Endothelial cell of umbilical vein (primary cell): ENCODE results near the gene TIA1.

Source experiments
- CTCF ChIP-seq, 2 donors: IDR thresholded peaks; 1 replicate in 1 of 2; 2 replicates in 1 of 2; pipeline ENCODE4 v1.5.1; 2011; ENCODE audit warnings: low read length in 2 of 2, mild to moderate bottlenecking in 2 of 2, moderate library complexity in 2 of 2, control low read depth in 1 of 2, inconsistent platforms in 1 of 2, low read depth in 1 of 2; ENCODE audit not compliant: insufficient read depth in 1 of 2; ENCODE audit errors: extremely low read depth in 1 of 2
- POLR2A ChIP-seq: IDR thresholded peaks from 2 replicates; pipeline ENCODE4 v1.6.1; 2012; ENCODE audit warnings: low read depth, mild to moderate bottlenecking, control low read depth, low read length

- no peak for TF ChIP-seq CTCF (IDR thresholded peaks at IDR 0.05; ENCODE audit: extremely low read depth in 1 of 2, insufficient read depth in 1 of 2, low read depth in 1 of 2, low read length in 2 of 2)
- no peak for TF ChIP-seq POLR2A
Observed at GRCh38 chr2:70258532-70258875, 10.1 kb upstream of the TIA1 start.
